C4-2B (cell line): Measurements from ENCODE around the gene SUPV3L1.

Experiments
- ZFX ChIP-seq: fragments of 450-650 bp; IDR thresholded peaks from 2 replicates; pipeline ENCODE4 v1.6.1; 2017
- TF ChIP-seq, protein P1 (sequence below): fragments of 450-650 bp; conservative IDR thresholded peaks from 2 replicates; pipeline ENCODE4 v1.5.1; 2017; ENCODE audit warnings: mild to moderate bottlenecking

- TF ChIP-seq, protein P1, sequence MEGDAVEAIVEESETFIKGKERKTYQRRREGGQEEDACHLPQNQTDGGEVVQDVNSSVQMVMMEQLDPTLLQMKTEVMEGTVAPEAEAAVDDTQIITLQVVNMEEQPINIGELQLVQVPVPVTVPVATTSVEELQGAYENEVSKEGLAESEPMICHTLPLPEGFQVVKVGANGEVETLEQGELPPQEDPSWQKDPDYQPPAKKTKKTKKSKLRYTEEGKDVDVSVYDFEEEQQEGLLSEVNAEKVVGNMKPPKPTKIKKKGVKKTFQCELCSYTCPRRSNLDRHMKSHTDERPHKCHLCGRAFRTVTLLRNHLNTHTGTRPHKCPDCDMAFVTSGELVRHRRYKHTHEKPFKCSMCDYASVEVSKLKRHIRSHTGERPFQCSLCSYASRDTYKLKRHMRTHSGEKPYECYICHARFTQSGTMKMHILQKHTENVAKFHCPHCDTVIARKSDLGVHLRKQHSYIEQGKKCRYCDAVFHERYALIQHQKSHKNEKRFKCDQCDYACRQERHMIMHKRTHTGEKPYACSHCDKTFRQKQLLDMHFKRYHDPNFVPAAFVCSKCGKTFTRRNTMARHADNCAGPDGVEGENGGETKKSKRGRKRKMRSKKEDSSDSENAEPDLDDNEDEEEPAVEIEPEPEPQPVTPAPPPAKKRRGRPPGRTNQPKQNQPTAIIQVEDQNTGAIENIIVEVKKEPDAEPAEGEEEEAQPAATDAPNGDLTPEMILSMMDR, result no peak
- no peak for TF ChIP-seq ZFX
Observed at GRCh38 chr10:69241575-69241974, 61.5 kb downstream of the SUPV3L1 start.
